HepG2 (cell line): ENCODE measurements around the gene TRA2B. TPM values are rescaled to one million over a fixed set of nuclear protein-coding genes. Genes with fewer than 3 reads are reported as not detected.
A peak's percentile ranks its signal among the peaks of the same experiment; 100 is the strongest.

ENCODE experiments used
- ASH2L ChIP-seq: fragments of 300-600, 200-600 bp; sonication (generic); IDR thresholded peaks from 2 replicates; pipeline ENCODE4 v1.7.0; 2017; ENCODE audit warnings: low read depth, mild to moderate bottlenecking, moderate library complexity, mixed read lengths, low read length; ENCODE audit not compliant: insufficient read length
- DBP ChIP-seq: sonication (generic); formaldehyde crosslinking; IDR thresholded peaks from 2 replicates; pipeline ENCODE4 v1.4.0; 2020; ENCODE audit warnings: missing genetic modification reagents; ENCODE audit errors: not compliant biosample characterization
- FOXP4 ChIP-seq: sonication (generic); formaldehyde crosslinking; IDR thresholded peaks from 2 replicates; pipeline ENCODE4 v1.4.0; 2020; ENCODE audit warnings: missing genetic modification reagents
- HDAC2 ChIP-seq: sonication (generic); formaldehyde crosslinking; IDR thresholded peaks from 2 replicates; pipeline ENCODE4 v1.4.0; 2020; ENCODE audit warnings: missing genetic modification reagents
- HHEX ChIP-seq: IDR thresholded peaks from 2 replicates; pipeline ENCODE4 v1.6.1; 2016; ENCODE audit warnings: control low read depth
- HOXA3 ChIP-seq: sonication (generic); formaldehyde crosslinking; IDR thresholded peaks from 2 replicates; pipeline ENCODE4 v1.5.0; 2020; ENCODE audit warnings: missing genetic modification reagents
- IKZF1 ChIP-seq: fragments of 450-650 bp; IDR thresholded peaks from 2 replicates; pipeline ENCODE4 v1.7.1; 2016
- KDM5A ChIP-seq: fragments of 200-600 bp; sonication (generic); IDR thresholded peaks from 2 replicates; pipeline ENCODE4 v1.7.0; 2018; ENCODE audit warnings: antibody characterized with exemption, mild to moderate bottlenecking, low read length, borderline replicate concordance
- MTF2 ChIP-seq: sonication (generic); formaldehyde crosslinking; IDR thresholded peaks from 2 replicates; pipeline ENCODE4 v1.5.0; 2020; ENCODE audit warnings: missing genetic modification reagents, borderline replicate concordance
- POLR2AphosphoS5 ChIP-seq: IDR thresholded peaks from 2 replicates; pipeline ENCODE4 v1.6.1; 2012; ENCODE audit warnings: low read depth, low read length
- SIX1 ChIP-seq: sonication (generic); formaldehyde crosslinking; IDR thresholded peaks from 2 replicates; pipeline ENCODE4 v1.4.0; 2020; ENCODE audit warnings: missing genetic modification reagents, borderline replicate concordance
- SMAD1 ChIP-seq: sonication (generic); formaldehyde crosslinking; IDR thresholded peaks from 2 replicates; pipeline ENCODE4 v1.4.0; 2020; ENCODE audit warnings: missing genetic modification reagents, low read depth, mild to moderate bottlenecking, borderline replicate concordance
- TEF ChIP-seq: sonication (generic); formaldehyde crosslinking; IDR thresholded peaks from 2 replicates; pipeline ENCODE4 v1.5.0; 2020; ENCODE audit warnings: missing genetic modification reagents
- TERF1 ChIP-seq: sonication (generic); formaldehyde crosslinking; IDR thresholded peaks from 2 replicates; pipeline ENCODE4 v1.8.0; 2022; ENCODE audit warnings: mild to moderate bottlenecking, missing genetic modification reagents, moderate library complexity
- ZBTB20 ChIP-seq: sonication (generic); formaldehyde crosslinking; IDR thresholded peaks from 2 replicates; pipeline ENCODE4 v1.8.1; 2023; ENCODE audit warnings: missing genetic modification reagents, low read depth, mild to moderate bottlenecking, borderline replicate concordance
- ZBTB3 ChIP-seq: sonication (generic); formaldehyde crosslinking; IDR thresholded peaks from 2 replicates; pipeline ENCODE4 v1.4.0; 2020; ENCODE audit warnings: low read depth, mild to moderate bottlenecking, moderate library complexity, missing genetic modification reagents, borderline replicate concordance
- ZNF235 ChIP-seq: sonication (generic); formaldehyde crosslinking; IDR thresholded peaks from 2 replicates; pipeline ENCODE4 v1.8.1; 2023; ENCODE audit warnings: mild to moderate bottlenecking, missing genetic modification reagents, borderline replicate concordance
- ZNF546 ChIP-seq: sonication (generic); formaldehyde crosslinking; conservative IDR thresholded peaks from 2 replicates; pipeline ENCODE4 v1.8.1; 2023; ENCODE audit warnings: mild to moderate bottlenecking, missing genetic modification reagents
- ZNF75D ChIP-seq: sonication (generic); formaldehyde crosslinking; IDR thresholded peaks from 2 replicates; pipeline ENCODE4 v1.8.1; 2023; ENCODE audit warnings: missing genetic modification reagents, mild to moderate bottlenecking, borderline replicate concordance
- ZSCAN29 ChIP-seq: sonication (generic); formaldehyde crosslinking; conservative IDR thresholded peaks from 2 replicates; pipeline ENCODE4 v1.4.0; 2020; ENCODE audit warnings: mild to moderate bottlenecking, missing genetic modification reagents
- polyA plus RNA-seq, 8 experiments: library from polyadenylated mRNA; depleted of rRNA in 3 of 8; stranded (reverse) in 7 of 8; unstranded in 1 of 8; fragments of >200 nt; fragmentation: Illumina TruSeq in 4 of 8; extraction: Trizol in 4 of 8; gene quantifications; 2 replicates each; pipeline versions ENCODE4 v1.2.1 to v1.2.3, GENCODE V29; 2011 to 2016; ENCODE audit warnings: low read depth in 4 of 8, missing spikeins in 1 of 8, mixed read lengths in 1 of 8; ENCODE audit not compliant: insufficient read depth in 1 of 8
- total RNA-seq, 5 experiments: library from RNA; depleted of rRNA; stranded (reverse); fragments of >200 nt; fragmentation: Illumina TruSeq; extraction: Trizol; gene quantifications; 2 replicates each; pipeline ENCODE4 v1.2.3, GENCODE V29; 2016; ENCODE audit warnings: low read depth in 1 of 5

The TRA2B gene
- total and polyA plus RNA-seq, 2 of the 13 experiments (the other 11 are each of a cell fraction or from before 2014, with no cell fraction given) = 105 to 241 TPM

GRCh38 chr3:185937689-185938374, at the start of gene TRA2B (continued):
- TF ChIP-seq TERF1 (CRISPR knock-in tag) (no peak), MTF2 (CRISPR knock-in tag) (peak; percentile 93; the same call in 1 of the 2 replicates), ZNF546 (CRISPR knock-in tag) (peak; percentile 56; the same call in 1 of the 2 replicates), ZNF235 (0 out of 2 replicates have a peak, but pooled peaks have one; percentile 63), SMAD1 (CRISPR knock-in tag) (no peak), KDM5A (no peak; the same call in 1 of the 2 replicates), HDAC2 (CRISPR knock-in tag) (peak; percentile 65; the same call in 1 of the 2 replicates), FOXP4 (peak; percentile 56), ZNF75D (CRISPR knock-in tag) (peak; percentile 47), SIX1 (no peak; the same call in 1 of the 2 replicates), IKZF1 (no peak), DBP (CRISPR knock-in tag) (no peak), ZSCAN29 (peak; percentile 91), POLR2AphosphoS5 (peak; percentile 99), ASH2L (no peak), ZBTB20 (no peak), TEF (CRISPR knock-in tag) (peak; percentile 81), HOXA3 (CRISPR knock-in tag) (peak; percentile 95), HHEX (CRISPR knock-in tag) (no peak), ZBTB3 (CRISPR knock-in tag) (0 out of 2 replicates have a peak, but pooled peaks have one; percentile 25)
